ENCODE results near the gene FNTB. TPM values are rescaled to one million over a fixed set of nuclear protein-coding genes. Genes with fewer than 3 reads are reported as not detected.

FNTB gene
- polyA plus RNA-seq, 1 donor from 2014 or later = 6.7 TPM

- H3K79me2 ChIP-seq (replicated peaks; ENCODE audit: insufficient read depth, low read length) = no peaks in the 10 kb centered on the region
- no peak overlapping the region for H2AFZ ChIP-seq (ENCODE audit: low read depth, low read length)
- H3K4me3 ChIP-seq (ENCODE audit: low read length) = no peak overlapping the region
- H4K20me1 ChIP-seq (ENCODE audit: insufficient read depth) = no peaks in the 10 kb centered on the region
- no peaks in the 10 kb centered on the region for H3K9me2 ChIP-seq (ENCODE audit: insufficient read depth, low read length)
- no peak overlapping the region for H3K4me2 ChIP-seq (ENCODE audit: low read length)
- no peaks in the 10 kb centered on the region for H3K9me3 ChIP-seq (ENCODE audit: low read length)
- no peak overlapping the region for H3K27ac ChIP-seq (ENCODE audit: low read length)
- no peaks in the 10 kb centered on the region for H3F3A ChIP-seq (ENCODE audit: insufficient read depth, low read length, poor library complexity, severe bottlenecking)
- no peak overlapping the region for H3K9ac ChIP-seq (ENCODE audit: low read length)
- H3K36me3 ChIP-seq (ENCODE audit: insufficient read depth, low read length) = no peaks in the 10 kb centered on the region
- H3K27me3 ChIP-seq (ENCODE audit: insufficient read depth, low read depth, low read length) = no peaks in the 10 kb centered on the region
- TF ChIP-seq REST (IDR thresholded peaks at IDR 0.05; ENCODE audit: borderline replicate concordance) = no peak
- TF ChIP-seq TAF1 (IDR thresholded peaks at IDR 0.05; ENCODE audit: low read depth) = no peak
- no peak for TF ChIP-seq EP300 (conservative IDR thresholded peaks at IDR 0.05; ENCODE audit: poor library complexity, severe bottlenecking)
- no peak for TF ChIP-seq POLR2AphosphoS5 (IDR thresholded peaks at IDR 0.05)
- no peak for TF ChIP-seq EZH2 (IDR thresholded peaks at IDR 0.05; ENCODE audit: borderline replicate concordance, insufficient read depth, low read length, poor library complexity, severe bottlenecking)
- no peak for TF ChIP-seq MXI1 (conservative IDR thresholded peaks at IDR 0.05; ENCODE audit: poor library complexity, severe bottlenecking)
- no peak for TF ChIP-seq CTCF (IDR thresholded peaks at IDR 0.05; ENCODE audit: poor library complexity, severe bottlenecking)
- TF ChIP-seq SMC3 (conservative IDR thresholded peaks at IDR 0.05; ENCODE audit: poor library complexity) = no peak
- no peak for TF ChIP-seq RAD21 (conservative IDR thresholded peaks at IDR 0.05)
Observed at GRCh38 chr14:64973826-64974225, 12.9 kb upstream of the FNTB start.

- Histone ChIP-seq H3K79me2 (replicated peaks; ENCODE audit: insufficient read depth, low read length) (no peaks in the 10 kb centered on the region), H3K4me3 (ENCODE audit: low read length) (no peak overlapping the region), H3K27ac (ENCODE audit: low read length) (no peak overlapping the region), H3K4me2 (ENCODE audit: low read length) (no peak overlapping the region), H2AFZ (ENCODE audit: low read depth, low read length) (no peak overlapping the region), H3F3A (ENCODE audit: insufficient read depth, low read length, poor library complexity, severe bottlenecking) (no peaks in the 10 kb centered on the region), H4K20me1 (ENCODE audit: insufficient read depth) (no peaks in the 10 kb centered on the region), H3K9me2 (ENCODE audit: insufficient read depth, low read length) (no peaks in the 10 kb centered on the region), H3K9me3 (ENCODE audit: low read length) (no peaks in the 10 kb centered on the region), H3K36me3 (ENCODE audit: insufficient read depth, low read length) (no peaks in the 10 kb centered on the region), H3K9ac (ENCODE audit: low read length) (no peak overlapping the region), H3K27me3 (ENCODE audit: insufficient read depth, low read depth, low read length) (no peaks in the 10 kb centered on the region)
- TF ChIP-seq CTCF (IDR thresholded peaks at IDR 0.05; ENCODE audit: poor library complexity, severe bottlenecking) = no peak
- no peak for TF ChIP-seq EP300 (conservative IDR thresholded peaks at IDR 0.05; ENCODE audit: poor library complexity, severe bottlenecking)
- TF ChIP-seq RAD21 (conservative IDR thresholded peaks at IDR 0.05) = no peak
Observed at GRCh38 chr14:64974563-64974962, 12.1 kb upstream of the FNTB start.
